HepG2 (cell line): ENCODE results near the gene TMEM151A. TPM values are rescaled to one million over a fixed set of nuclear protein-coding genes. Genes with fewer than 3 reads are reported as not detected.

Source experiments
- HES4 ChIP-seq: sonication (generic); formaldehyde crosslinking; IDR thresholded peaks from 2 replicates; pipeline ENCODE4 v1.9.0; 2021; ENCODE audit warnings: mild to moderate bottlenecking, missing genetic modification reagents, borderline replicate concordance
- MBD4 ChIP-seq: IDR thresholded peaks from 2 replicates; pipeline ENCODE4 v1.6.1; 2012; ENCODE audit warnings: low read length, inconsistent platforms, borderline replicate concordance
- RBM22 ChIP-seq: fragments of 200-400 bp; formaldehyde crosslinking; optimal IDR thresholded peaks from 2 replicates; pipeline ENCODE3; 2017; ENCODE audit warnings: mild to moderate bottlenecking, low read length, moderate library complexity
- ZBTB1 ChIP-seq: sonication (generic); formaldehyde crosslinking; IDR thresholded peaks from 2 replicates; pipeline ENCODE4 v1.4.0; 2020; ENCODE audit warnings: missing genetic modification reagents, borderline replicate concordance
- polyA plus RNA-seq, 8 experiments: library from polyadenylated mRNA; depleted of rRNA in 3 of 8; stranded (reverse) in 7 of 8; unstranded in 1 of 8; fragments of >200 nt; fragmentation: Illumina TruSeq in 4 of 8; extraction: Trizol in 4 of 8; gene quantifications; 2 replicates each; pipeline versions ENCODE4 v1.2.1 to v1.2.3, GENCODE V29; 2011 to 2016; ENCODE audit warnings: low read depth in 4 of 8, missing spikeins in 1 of 8, mixed read lengths in 1 of 8; ENCODE audit not compliant: insufficient read depth in 1 of 8
- total RNA-seq, 5 experiments: library from RNA; depleted of rRNA; stranded (reverse); fragments of >200 nt; fragmentation: Illumina TruSeq; extraction: Trizol; gene quantifications; 2 replicates each; pipeline ENCODE4 v1.2.3, GENCODE V29; 2016; ENCODE audit warnings: low read depth in 1 of 5
- TF ChIP-seq, protein P1 (sequence below): IDR thresholded peaks from 2 replicates; pipeline ENCODE4 v1.6.1; 2016; ENCODE audit warnings: missing biosample characterization, missing genetic modification reagents, low read depth
- TF ChIP-seq, protein P2 (sequence below): sonication (generic); formaldehyde crosslinking; IDR thresholded peaks from 2 replicates; pipeline ENCODE4 v1.4.0; 2020; ENCODE audit warnings: missing genetic modification reagents
- TF ChIP-seq, protein P3 (sequence below): sonication (generic); formaldehyde crosslinking; IDR thresholded peaks from 2 replicates; pipeline ENCODE4 v1.8.1; 2022; ENCODE audit warnings: low read depth, mild to moderate bottlenecking, missing genetic modification reagents
- TF ChIP-seq, protein P4 (sequence below): sonication (generic); formaldehyde crosslinking; IDR thresholded peaks from 2 replicates; pipeline ENCODE4 v1.5.0; 2020; ENCODE audit warnings: missing genetic modification reagents
- TF ChIP-seq, protein P5 (sequence below): IDR thresholded peaks from 2 replicates; pipeline ENCODE4 v1.6.1; 2016; ENCODE audit warnings: low read depth, borderline replicate concordance
- TF ChIP-seq, protein P6 (sequence below): sonication (generic); formaldehyde crosslinking; IDR thresholded peaks from 2 replicates; pipeline ENCODE4 v1.5.0; 2020; ENCODE audit warnings: mild to moderate bottlenecking, missing genetic modification reagents
- TF ChIP-seq, protein P7 (sequence below), 2 experiments: sonication (generic) in 1 of 2; formaldehyde crosslinking in 1 of 2; IDR thresholded peaks; 2 replicates each; pipeline versions ENCODE4 v1.6.1 to v1.9.0; 2014 to 2022; ENCODE audit warnings: antibody characterized with exemption in 1 of 2, borderline replicate concordance in 1 of 2, inconsistent platforms in 1 of 2, low read depth in 1 of 2, missing genetic modification reagents in 1 of 2

Gene TMEM151A
- total and polyA plus RNA-seq, 2 of the 13 experiments (the other 11 are each of a cell fraction or from before 2014, with no cell fraction given) = 0.18 to 0.33 TPM

DNA sequence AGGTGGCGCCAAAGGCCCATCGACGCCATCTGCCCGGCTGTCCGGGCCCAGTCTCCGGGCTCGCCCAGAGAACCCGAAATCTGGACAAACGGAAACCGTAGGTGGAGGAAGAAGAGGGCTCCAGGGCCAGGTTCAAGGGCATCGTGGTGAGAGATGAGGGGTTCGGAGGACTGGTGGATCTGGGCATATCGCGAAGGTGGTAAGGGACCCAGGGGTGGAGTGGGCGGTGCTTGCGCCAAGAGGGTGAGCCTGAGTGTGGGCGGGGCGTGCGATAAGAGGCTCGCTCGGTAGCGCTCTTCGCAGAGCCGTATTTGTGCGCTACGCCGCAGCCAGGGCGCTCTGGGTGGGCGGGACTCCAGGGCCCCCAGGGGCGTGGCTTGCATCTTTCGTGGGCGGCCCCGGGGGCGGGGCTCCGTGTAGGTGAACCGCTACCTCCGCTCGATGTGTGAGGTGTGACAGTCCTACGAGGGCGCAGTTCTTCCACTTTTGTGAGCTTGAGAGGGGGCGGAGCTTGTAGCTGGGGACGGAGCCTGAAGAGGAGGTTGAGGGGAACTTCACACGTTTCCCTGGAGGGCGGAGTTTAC lies 20.4 kb downstream of the TMEM151A start (continued):
- TF ChIP-seq, protein P1, sequence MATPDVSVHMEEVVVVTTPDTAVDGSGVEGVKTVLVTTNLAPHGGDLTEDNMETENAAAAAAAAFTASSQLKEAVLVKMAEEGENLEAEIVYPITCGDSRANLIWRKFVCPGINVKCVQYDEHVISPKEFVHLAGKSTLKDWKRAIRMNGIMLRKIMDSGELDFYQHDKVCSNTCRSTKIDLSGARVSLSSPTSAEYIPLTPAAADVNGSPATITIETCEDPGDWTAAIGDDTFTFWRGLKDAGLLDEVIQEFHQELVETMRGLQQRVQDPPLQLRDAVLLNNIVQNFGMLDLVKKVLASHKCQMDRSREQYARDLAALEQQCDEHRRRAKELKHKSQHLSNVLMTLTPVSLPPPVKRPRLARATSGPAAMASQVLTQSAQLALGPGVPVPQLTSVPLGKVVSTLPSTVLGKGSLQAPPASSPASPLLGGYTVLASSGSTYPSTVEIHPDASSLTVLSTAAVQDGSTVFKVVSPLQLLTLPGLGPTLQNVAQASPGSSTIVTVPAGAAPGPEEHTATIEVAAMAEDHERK (CRISPR knock-in tag) = no peak
- TF ChIP-seq, protein P2, sequence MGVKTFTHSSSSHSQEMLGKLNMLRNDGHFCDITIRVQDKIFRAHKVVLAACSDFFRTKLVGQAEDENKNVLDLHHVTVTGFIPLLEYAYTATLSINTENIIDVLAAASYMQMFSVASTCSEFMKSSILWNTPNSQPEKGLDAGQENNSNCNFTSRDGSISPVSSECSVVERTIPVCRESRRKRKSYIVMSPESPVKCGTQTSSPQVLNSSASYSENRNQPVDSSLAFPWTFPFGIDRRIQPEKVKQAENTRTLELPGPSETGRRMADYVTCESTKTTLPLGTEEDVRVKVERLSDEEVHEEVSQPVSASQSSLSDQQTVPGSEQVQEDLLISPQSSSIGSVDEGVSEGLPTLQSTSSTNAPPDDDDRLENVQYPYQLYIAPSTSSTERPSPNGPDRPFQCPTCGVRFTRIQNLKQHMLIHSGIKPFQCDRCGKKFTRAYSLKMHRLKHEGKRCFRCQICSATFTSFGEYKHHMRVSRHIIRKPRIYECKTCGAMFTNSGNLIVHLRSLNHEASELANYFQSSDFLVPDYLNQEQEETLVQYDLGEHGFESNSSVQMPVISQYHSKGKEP (CRISPR knock-in tag) = no peak
- TF ChIP-seq MBD4 (no peak), HES4 (CRISPR knock-in tag) (no peak), RBM22 (no peak), ZBTB1 (no peak)
- TF ChIP-seq, protein P3, sequence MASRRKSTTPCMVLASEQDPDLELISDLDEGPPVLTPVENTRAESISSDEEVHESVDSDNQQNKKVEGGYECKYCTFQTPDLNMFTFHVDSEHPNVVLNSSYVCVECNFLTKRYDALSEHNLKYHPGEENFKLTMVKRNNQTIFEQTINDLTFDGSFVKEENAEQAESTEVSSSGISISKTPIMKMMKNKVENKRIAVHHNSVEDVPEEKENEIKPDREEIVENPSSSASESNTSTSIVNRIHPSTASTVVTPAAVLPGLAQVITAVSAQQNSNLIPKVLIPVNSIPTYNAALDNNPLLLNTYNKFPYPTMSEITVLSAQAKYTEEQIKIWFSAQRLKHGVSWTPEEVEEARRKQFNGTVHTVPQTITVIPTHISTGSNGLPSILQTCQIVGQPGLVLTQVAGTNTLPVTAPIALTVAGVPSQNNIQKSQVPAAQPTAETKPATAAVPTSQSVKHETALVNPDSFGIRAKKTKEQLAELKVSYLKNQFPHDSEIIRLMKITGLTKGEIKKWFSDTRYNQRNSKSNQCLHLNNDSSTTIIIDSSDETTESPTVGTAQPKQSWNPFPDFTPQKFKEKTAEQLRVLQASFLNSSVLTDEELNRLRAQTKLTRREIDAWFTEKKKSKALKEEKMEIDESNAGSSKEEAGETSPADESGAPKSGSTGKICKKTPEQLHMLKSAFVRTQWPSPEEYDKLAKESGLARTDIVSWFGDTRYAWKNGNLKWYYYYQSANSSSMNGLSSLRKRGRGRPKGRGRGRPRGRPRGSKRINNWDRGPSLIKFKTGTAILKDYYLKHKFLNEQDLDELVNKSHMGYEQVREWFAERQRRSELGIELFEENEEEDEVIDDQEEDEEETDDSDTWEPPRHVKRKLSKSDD (CRISPR knock-in tag) = no peak
- TF ChIP-seq, protein P4, sequence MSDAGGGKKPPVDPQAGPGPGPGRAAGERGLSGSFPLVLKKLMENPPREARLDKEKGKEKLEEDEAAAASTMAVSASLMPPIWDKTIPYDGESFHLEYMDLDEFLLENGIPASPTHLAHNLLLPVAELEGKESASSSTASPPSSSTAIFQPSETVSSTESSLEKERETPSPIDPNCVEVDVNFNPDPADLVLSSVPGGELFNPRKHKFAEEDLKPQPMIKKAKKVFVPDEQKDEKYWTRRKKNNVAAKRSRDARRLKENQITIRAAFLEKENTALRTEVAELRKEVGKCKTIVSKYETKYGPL = no peak
- TF ChIP-seq, protein P5, sequence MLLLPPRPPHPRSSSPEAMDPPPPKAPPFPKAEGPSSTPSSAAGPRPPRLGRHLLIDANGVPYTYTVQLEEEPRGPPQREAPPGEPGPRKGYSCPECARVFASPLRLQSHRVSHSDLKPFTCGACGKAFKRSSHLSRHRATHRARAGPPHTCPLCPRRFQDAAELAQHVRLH (CRISPR knock-in tag) = 0 out of 2 replicates have a peak, but pooled peaks have one; percentile 81
- TF ChIP-seq, protein P6, sequence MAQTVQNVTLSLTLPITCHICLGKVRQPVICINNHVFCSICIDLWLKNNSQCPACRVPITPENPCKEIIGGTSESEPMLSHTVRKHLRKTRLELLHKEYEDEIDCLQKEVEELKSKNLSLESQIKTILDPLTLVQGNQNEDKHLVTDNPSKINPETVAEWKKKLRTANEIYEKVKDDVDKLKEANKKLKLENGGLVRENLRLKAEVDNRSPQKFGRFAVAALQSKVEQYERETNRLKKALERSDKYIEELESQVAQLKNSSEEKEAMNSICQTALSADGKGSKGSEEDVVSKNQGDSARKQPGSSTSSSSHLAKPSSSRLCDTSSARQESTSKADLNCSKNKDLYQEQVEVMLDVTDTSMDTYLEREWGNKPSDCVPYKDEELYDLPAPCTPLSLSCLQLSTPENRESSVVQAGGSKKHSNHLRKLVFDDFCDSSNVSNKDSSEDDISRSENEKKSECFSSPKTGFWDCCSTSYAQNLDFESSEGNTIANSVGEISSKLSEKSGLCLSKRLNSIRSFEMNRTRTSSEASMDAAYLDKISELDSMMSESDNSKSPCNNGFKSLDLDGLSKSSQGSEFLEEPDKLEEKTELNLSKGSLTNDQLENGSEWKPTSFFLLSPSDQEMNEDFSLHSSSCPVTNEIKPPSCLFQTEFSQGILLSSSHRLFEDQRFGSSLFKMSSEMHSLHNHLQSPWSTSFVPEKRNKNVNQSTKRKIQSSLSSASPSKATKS (CRISPR knock-in tag) = no peak
- TF ChIP-seq, protein P7, sequence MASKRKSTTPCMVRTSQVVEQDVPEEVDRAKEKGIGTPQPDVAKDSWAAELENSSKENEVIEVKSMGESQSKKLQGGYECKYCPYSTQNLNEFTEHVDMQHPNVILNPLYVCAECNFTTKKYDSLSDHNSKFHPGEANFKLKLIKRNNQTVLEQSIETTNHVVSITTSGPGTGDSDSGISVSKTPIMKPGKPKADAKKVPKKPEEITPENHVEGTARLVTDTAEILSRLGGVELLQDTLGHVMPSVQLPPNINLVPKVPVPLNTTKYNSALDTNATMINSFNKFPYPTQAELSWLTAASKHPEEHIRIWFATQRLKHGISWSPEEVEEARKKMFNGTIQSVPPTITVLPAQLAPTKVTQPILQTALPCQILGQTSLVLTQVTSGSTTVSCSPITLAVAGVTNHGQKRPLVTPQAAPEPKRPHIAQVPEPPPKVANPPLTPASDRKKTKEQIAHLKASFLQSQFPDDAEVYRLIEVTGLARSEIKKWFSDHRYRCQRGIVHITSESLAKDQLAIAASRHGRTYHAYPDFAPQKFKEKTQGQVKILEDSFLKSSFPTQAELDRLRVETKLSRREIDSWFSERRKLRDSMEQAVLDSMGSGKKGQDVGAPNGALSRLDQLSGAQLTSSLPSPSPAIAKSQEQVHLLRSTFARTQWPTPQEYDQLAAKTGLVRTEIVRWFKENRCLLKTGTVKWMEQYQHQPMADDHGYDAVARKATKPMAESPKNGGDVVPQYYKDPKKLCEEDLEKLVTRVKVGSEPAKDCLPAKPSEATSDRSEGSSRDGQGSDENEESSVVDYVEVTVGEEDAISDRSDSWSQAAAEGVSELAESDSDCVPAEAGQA (IDR thresholded peaks at IDR 0.05; ENCODE audit: low read depth) = 0 out of 2 replicates have a peak, but pooled peaks have one; percentile 18
- TF ChIP-seq, protein P7 (CRISPR knock-in tag; IDR thresholded peaks at IDR 0.05; ENCODE audit: borderline replicate concordance) = no peak
